GM12872 (cell line): ENCODE results near the gene PIGV.

Experiments
- CTCF ChIP-seq: IDR thresholded peaks from 3 replicates; pipeline ENCODE4 v1.5.1; 2011; ENCODE audit warnings: low read depth, mild to moderate bottlenecking, low read length, moderate library complexity; ENCODE audit not compliant: insufficient read depth

PIGV gene

GRCh38 chr1:26747048-26747447 is 40.7 kb upstream of the PIGV start:
- TF ChIP-seq CTCF = no peak

GRCh38 chr1:26748351-26748750 is 39.4 kb upstream of the PIGV start:
- no peak for TF ChIP-seq CTCF

GRCh38 chr1:26749458-26749857 is 38.3 kb upstream of the PIGV start:
- no peak for TF ChIP-seq CTCF

GRCh38 chr1:26750428-26750827 is 37.3 kb upstream of the PIGV start:
- TF ChIP-seq CTCF = no peak

GRCh38 chr1:26752519-26752918 is 35.2 kb upstream of the PIGV start:
- no peak for TF ChIP-seq CTCF

GRCh38 chr1:26754086-26754874 is 33.5 kb upstream of the PIGV start:
- no peak for TF ChIP-seq CTCF

GRCh38 chr1:26758358-26758757 is 29.4 kb upstream of the PIGV start:
- TF ChIP-seq CTCF = no peak
